NCI-H2227 treated with DMSO at 0.1 percent for 48 hours (cell line): ENCODE data around the gene IFITM10.
A peak's percentile ranks its signal among the peaks of the same experiment; 100 is the strongest.

Source experiments
- DNase-seq: peaks from one replicate; lab custom pipeline; 2025; lab: John Stamatoyannopoulos, UW

Gene IFITM10

GRCh38 chr11:1763796-1764661 is 13.6 kb upstream of the IFITM10 start, which contains the start of gene CTSD:
Gene CTSD, minus strand, starts transcription at chr11:1763927. Its CDS starts 68 bp downstream, at chr11:1763859.
- peak; percentile 80 for DNase-seq

- DNase-seq, result no peak
Observed at GRCh38 chr11:1763336-1763795, 13.0 kb upstream of the IFITM10 start.

- DNase-seq, result no peak
Observed at GRCh38 chr11:1762537-1763302, 12.3 kb upstream of the IFITM10 start.

- DNase-seq, result no peak
Observed at GRCh38 chr11:1761857-1762536, 11.6 kb upstream of the IFITM10 start.

GRCh38 chr11:1761110-1761856 is 10.9 kb upstream of the IFITM10 start:
- DNase-seq, result no peak

- no peak for DNase-seq
Observed at GRCh38 chr11:1760351-1761109, 10.1 kb upstream of the IFITM10 start.

GRCh38 chr11:1759851-1760220 is 9.4 kb upstream of the IFITM10 start:
- no peak for DNase-seq

GRCh38 chr11:1759151-1759850 is 8.9 kb upstream of the IFITM10 start:
- no peak for DNase-seq

GRCh38 chr11:1758611-1759150 is 8.3 kb upstream of the IFITM10 start:
- no peak for DNase-seq

GRCh38 chr11:1757861-1758610 is 7.6 kb upstream of the IFITM10 start:
- no peak for DNase-seq

- DNase-seq, result no peak
Observed at GRCh38 chr11:1756791-1757771, 6.7 kb upstream of the IFITM10 start.

GRCh38 chr11:1755692-1756561 is 5.5 kb upstream of the IFITM10 start:
- DNase-seq, result no peak

GRCh38 chr11:1755344-1755691 is 4.9 kb upstream of the IFITM10 start:
- DNase-seq, result no peak

GRCh38 chr11:1754376-1755150 is 4.2 kb upstream of the IFITM10 start:
- DNase-seq, result no peak

GRCh38 chr11:1753929-1754305 is 3.5 kb upstream of the IFITM10 start:
- no peak for DNase-seq

GRCh38 chr11:1753229-1753928 is 3.0 kb upstream of the IFITM10 start:
- no peak for DNase-seq
